Stomach (tissue), 9 donors: ENCODE measurements around the gene PANK2. TPM values are rescaled to one million over a fixed set of nuclear protein-coding genes. Genes with fewer than 3 reads are reported as not detected.
A peak's percentile ranks its signal among the peaks of the same experiment; 100 is the strongest.

Experiments used
- DNase-seq, 2 donors: peaks; one replicate each; pipeline versions ENCODE4 v3.0.0 to v3.0.0-alpha.2; 2013 to 2019
- H3K27ac ChIP-seq, 5 donors: fragments of 200-600 bp in 4 of 5; sonication (generic) in 4 of 5; one replicate each; pipeline ENCODE4 v1.5.1; 2013 to 2019; ENCODE audit warnings: mild to moderate bottlenecking in 1 of 5, moderate library complexity in 1 of 5
- H3K27me3 ChIP-seq, 3 donors: fragments of 200-600 bp; sonication (generic); one replicate each; pipeline ENCODE4 v1.5.1; 2017 to 2019; ENCODE audit warnings: mixed run types in 1 of 3
- H3K36me3 ChIP-seq, 4 donors: fragments of 200-600 bp; sonication (generic); 1 replicate in 3 of 4; 2 replicates in 1 of 4; pipeline ENCODE4 v1.5.1; 2016 to 2019
- H3K4me1 ChIP-seq, 4 donors: fragments of 200-600 bp; sonication (generic); one replicate each; pipeline ENCODE4 v1.5.1; 2016 to 2019
- H3K4me3 ChIP-seq, 4 donors: fragments of 200-600 bp; sonication (generic) in 3 of 4; one replicate each; pipeline ENCODE4 v1.5.1; 2016 to 2019; ENCODE audit warnings: mild to moderate bottlenecking in 1 of 4
- H3K9me3 ChIP-seq, 4 donors: fragments of 200-600 bp; sonication (generic); one replicate each; pipeline ENCODE4 v1.5.1; 2016 to 2019
- EP300 ChIP-seq: sonication (generic); formaldehyde crosslinking; IDR thresholded peaks from one replicate; pipeline ENCODE4 v1.6.1; 2017; ENCODE audit warnings: antibody characterized with exemption
- POLR2A ChIP-seq, 4 donors: fragments of 450-650 bp; IDR thresholded peaks; one replicate each; pipeline ENCODE4 v1.6.1; 2016; ENCODE audit warnings: antibody characterized with exemption in 4 of 4, control low read depth in 2 of 4, mild to moderate bottlenecking in 1 of 4, moderate library complexity in 1 of 4
- POLR2AphosphoS5 ChIP-seq, 3 donors: sonication (generic); formaldehyde crosslinking; IDR thresholded peaks; one replicate each; pipeline ENCODE4 v1.6.1; 2016; ENCODE audit warnings: antibody characterized with exemption in 3 of 3
- WGBS, 5 donors: extraction: QIAGEN DNeasy Blood & Tissue Kit in 3 of 5; methylation state at CpG; one replicate each; pipeline versions ENCODE4 v1.1.5 to v1.1.7; 2013 to 2018; 5-methylcytosine and 5-hydroxymethylcytosine counted together
- intact Hi-C: fragments of 100-400 bp; cut with DNase I; formaldehyde crosslinking; loops from one replicate; pipeline ENCODE4 v1.15.1; 2023; ENCODE audit warnings: low total_unique reads
- polyA plus RNA-seq, 3 donors: library from polyadenylated mRNA; stranded (reverse); fragments of 200-250 nt; gene quantifications; one replicate each; pipeline ENCODE4 v1.2.3, GENCODE V29; 2013
- total RNA-seq, 5 donors: library from RNA; depleted of rRNA; stranded (reverse); fragments of >200 nt; gene quantifications; one replicate each; pipeline versions ENCODE4 v1.1.0 to v1.2.3, GENCODE V29; 2014 to 2016
- TF ChIP-seq, protein P1 (sequence below), 7 experiments: fragments of 450-650 bp in 4 of 7; fragments of 200-600 bp in 3 of 7; sonication (generic) in 3 of 7; IDR thresholded peaks; one replicate each; pipeline ENCODE4 v1.5.1; 2016 to 2019; ENCODE audit warnings: antibody characterized with exemption in 7 of 7, control low read depth in 2 of 7, mild to moderate bottlenecking in 1 of 7
- donor health status: healthy with polysubstance abuse.
- donor health status: Bipolar disorder and iron deficiency.
- donor health status: healthy.

The PANK2 gene
- total and polyA plus RNA-seq, 8 donors: 8.8 to 68.4 (median 26.8) TPM

DNA sequence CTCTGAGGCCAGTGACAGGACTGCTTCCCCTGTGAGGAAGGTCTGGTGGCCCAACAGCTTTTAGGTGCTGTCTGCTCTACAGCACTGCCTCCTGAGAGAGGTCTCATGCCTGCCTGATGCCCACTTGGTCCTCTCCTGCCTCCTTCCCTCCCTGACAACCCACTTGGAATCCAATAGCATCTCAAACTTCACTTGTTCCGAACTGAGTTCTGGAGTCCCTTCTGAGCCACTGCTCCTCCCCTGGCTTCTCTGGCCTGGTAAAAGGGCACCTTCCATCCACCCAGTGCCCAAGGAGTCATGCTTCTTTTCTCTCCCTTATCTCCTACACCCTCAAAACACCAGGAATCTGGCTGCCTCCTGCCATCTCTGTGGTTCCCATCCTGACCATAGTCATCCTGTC is 40.6 kb upstream of the PANK2 start:
- H3K4me1 ChIP-seq: peaks cover 10 to 37% (median 30%) of the 10 kb centered on the region in 4 donors
- intact Hi-C loops: no loop called here
- H3K4me3 ChIP-seq: peak overlapping the region in 1 of 4 donors; percentile 93
- peaks cover 0 to 3% (median 0%) of the 10 kb centered on the region in 4 donors for H3K36me3 ChIP-seq
- no peak for DNase-seq
- no peaks in the 10 kb centered on the region for H3K9me3 ChIP-seq
- TF ChIP-seq POLR2A (IDR thresholded peaks at IDR 0.05): no peak
- TF ChIP-seq EP300: no peak
- no peak for TF ChIP-seq POLR2AphosphoS5 (IDR thresholded peaks at IDR 0.05)
- TF ChIP-seq, protein P1, sequence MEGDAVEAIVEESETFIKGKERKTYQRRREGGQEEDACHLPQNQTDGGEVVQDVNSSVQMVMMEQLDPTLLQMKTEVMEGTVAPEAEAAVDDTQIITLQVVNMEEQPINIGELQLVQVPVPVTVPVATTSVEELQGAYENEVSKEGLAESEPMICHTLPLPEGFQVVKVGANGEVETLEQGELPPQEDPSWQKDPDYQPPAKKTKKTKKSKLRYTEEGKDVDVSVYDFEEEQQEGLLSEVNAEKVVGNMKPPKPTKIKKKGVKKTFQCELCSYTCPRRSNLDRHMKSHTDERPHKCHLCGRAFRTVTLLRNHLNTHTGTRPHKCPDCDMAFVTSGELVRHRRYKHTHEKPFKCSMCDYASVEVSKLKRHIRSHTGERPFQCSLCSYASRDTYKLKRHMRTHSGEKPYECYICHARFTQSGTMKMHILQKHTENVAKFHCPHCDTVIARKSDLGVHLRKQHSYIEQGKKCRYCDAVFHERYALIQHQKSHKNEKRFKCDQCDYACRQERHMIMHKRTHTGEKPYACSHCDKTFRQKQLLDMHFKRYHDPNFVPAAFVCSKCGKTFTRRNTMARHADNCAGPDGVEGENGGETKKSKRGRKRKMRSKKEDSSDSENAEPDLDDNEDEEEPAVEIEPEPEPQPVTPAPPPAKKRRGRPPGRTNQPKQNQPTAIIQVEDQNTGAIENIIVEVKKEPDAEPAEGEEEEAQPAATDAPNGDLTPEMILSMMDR (IDR thresholded peaks at IDR 0.05): no peak
- no peaks in the 10 kb centered on the region for H3K27me3 ChIP-seq
- peak overlapping the region in 1 of 5 donors; percentile 31 for H3K27ac ChIP-seq
- WGBS, 5 donors: 81 to 100% (median 88%) methylated on average over 1 of the region's 1 CpG

DNA sequence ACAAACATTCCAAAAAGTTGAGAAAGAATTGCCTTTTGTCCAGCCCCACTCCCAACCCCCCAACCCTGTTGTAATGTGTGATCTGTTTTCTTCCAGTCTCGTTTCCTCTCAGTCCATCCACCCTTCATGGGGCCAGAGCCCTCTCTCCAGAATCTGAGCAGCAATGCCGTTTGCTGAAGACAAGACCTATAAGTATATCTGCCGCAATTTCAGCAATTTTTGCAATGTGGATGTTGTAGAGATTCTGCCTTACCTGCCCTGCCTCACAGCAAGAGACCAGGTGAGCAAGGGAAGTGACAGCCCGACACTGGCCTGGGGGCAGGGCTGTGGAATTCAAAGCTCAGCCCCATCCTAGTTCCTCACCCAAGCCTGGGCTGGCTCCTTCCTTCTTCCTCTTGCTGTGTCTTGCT is 34.7 kb upstream of the PANK2 start:
- no peak for DNase-seq
- intact Hi-C loops: loop anchor here (5.0 to 10.0 kb wide), 2 partner anchors 72 to 100 kb away; partner anchors contain the start of gene SPEF1
- no peaks in the 10 kb centered on the region for H3K9me3 ChIP-seq
- H3K4me1 ChIP-seq: peaks cover 0 to 18% (median 9%) of the 10 kb centered on the region in 4 donors
- H3K27me3 ChIP-seq: no peaks in the 10 kb centered on the region
- peaks cover 34 to 54% (median 51%) of the 10 kb centered on the region in 4 donors for H3K36me3 ChIP-seq
- WGBS, 5 donors: 63 to 83% (median 75%) methylated on average over 4 of the region's 4 CpGs
- H3K27ac ChIP-seq: no peak overlapping the region
- TF ChIP-seq, protein P1 (IDR thresholded peaks at IDR 0.05): no peak
- TF ChIP-seq EP300: no peak
- TF ChIP-seq POLR2AphosphoS5 (IDR thresholded peaks at IDR 0.05): no peak
- TF ChIP-seq POLR2A (IDR thresholded peaks at IDR 0.05): no peak
- H3K4me3 ChIP-seq: no peak overlapping the region

DNA sequence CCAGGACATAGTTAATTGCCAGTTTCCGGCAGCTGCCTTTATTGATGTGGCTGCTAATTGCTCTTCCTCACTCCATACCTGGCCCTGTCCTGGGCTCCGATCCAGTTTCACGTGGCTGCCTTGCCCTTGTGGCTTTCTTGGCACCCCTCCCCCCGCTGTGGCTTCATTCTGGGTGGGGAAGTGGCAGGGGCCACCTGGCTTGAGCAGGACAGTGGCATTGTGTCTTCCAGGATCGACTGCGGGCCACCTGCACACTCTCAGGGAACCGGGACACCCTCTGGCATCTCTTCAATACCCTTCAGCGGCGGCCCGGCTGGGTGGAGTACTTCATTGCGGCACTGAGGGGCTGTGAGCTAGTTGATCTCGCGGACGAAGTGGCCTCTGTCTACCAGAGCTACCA is 31.8 kb upstream of the PANK2 start:
- H3K27ac ChIP-seq: no peak overlapping the region
- TF ChIP-seq, protein P1 (IDR thresholded peaks at IDR 0.05): no peak
- TF ChIP-seq EP300: no peak
- no peak for TF ChIP-seq POLR2AphosphoS5 (IDR thresholded peaks at IDR 0.05)
- TF ChIP-seq POLR2A (IDR thresholded peaks at IDR 0.05): no peak
- H3K9me3 ChIP-seq: no peaks in the 10 kb centered on the region
- intact Hi-C loops: loop anchor here (10.0 kb wide), 1 partner anchor 103 kb away; no protein-coding TSS in a partner anchor
- no peak for DNase-seq
- peaks cover 56 to 81% (median 80%) of the 10 kb centered on the region in 4 donors for H3K36me3 ChIP-seq
- no peaks in the 10 kb centered on the region for H3K27me3 ChIP-seq
- H3K4me1 ChIP-seq: peaks cover 0 to 18% (median 7%) of the 10 kb centered on the region in 4 donors
- 72 to 82% (median 79%) methylated on average over 11 to 14 of the region's 14 CpGs for WGBS, 5 donors
- H3K4me3 ChIP-seq: no peak overlapping the region

DNA sequence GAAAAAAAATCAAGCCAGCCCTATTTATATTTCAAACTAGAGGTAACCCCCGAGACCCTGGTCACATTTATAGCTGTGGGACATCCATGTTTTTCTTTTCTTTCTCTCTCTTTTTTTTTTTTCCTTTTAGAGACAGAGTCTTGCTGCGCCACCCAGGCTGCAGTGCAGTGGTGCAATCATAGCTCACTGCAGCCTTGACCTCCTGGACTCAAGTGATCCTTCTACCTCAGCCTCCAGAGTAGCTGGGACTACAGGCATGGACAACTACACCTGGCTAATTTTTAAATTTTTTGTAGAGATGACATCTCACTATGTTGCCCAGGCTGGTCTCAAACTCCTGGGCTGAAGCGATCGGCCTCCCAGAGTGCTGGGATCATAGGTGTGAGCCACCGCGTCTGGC is 30.5 kb upstream of the PANK2 start:
- Histone ChIP-seq H3K27me3 (no peaks in the 10 kb centered on the region), H3K9me3 (no peaks in the 10 kb centered on the region), H3K27ac (no peak overlapping the region), H3K36me3 (peaks cover 69 to 94% (median 93%) of the 10 kb centered on the region in 4 donors), H3K4me1 (peaks cover 0 to 18% (median 7%) of the 10 kb centered on the region in 4 donors), H3K4me3 (no peak overlapping the region)
- TF ChIP-seq POLR2A (IDR thresholded peaks at IDR 0.05) (no peak), POLR2AphosphoS5 (IDR thresholded peaks at IDR 0.05) (no peak), EP300 (no peak)
- TF ChIP-seq, protein P1 (IDR thresholded peaks at IDR 0.05): no peak
- no peak for DNase-seq
- WGBS, 5 donors: 94 to 99% (median 98%) methylated on average over 6 of the region's 6 CpGs
- intact Hi-C loops: loop anchor here (10.0 kb wide), 1 partner anchor 104 kb away; no protein-coding TSS in a partner anchor
